Measurements from ENCODE around the gene PYCR2.

PYCR2 gene

DNA sequence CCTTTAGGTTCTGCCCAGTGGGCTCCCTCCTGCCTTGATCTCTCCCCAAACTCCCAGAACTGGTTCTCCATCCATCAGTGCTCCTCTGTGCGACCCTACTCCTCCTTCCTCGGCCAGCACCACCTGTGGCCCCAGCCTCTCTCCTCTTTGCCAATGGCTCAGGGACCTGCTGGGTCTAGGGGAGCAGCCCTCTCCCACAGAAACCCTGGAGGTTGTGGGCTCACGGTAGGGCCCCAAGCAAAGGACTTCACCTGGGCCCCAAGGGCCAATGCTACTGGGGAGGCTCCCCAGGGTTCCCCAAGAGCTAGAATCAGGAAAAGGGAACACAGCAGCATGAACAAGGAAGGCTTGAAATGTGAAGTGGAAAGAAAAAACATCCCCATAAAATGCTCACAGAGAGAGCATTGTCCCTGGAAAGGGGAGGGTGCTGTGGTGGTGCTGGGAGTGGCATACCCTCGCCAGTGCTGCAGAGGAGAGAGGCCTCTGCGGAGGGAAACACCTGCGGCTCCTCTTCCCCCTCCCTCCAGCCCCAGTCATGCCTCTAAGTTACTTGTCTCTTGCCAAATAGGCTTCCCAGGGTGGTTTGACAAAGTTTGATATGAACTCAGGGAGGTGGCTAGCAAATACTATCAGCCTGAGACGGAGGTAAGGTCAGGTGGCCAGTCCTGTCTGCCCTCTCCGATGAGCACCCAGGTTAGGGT, 44.4 kb downstream of the PYCR2 start:
- WGBS (ENCODE audit: insufficient coverage), result 33% methylated on average over 6 of the region's 8 CpGs
- CTCF ChIA-PET, result interaction anchor here (0.8 to 2.0 kb wide), 7 partner anchors 12 to 405 kb away, joined by 3 to 7 read pairs (median 5); no protein-coding TSS in a partner anchor
- peak overlapping the region; percentile 50 to 91 for H3K27ac ChIP-seq (ENCODE audit: insufficient read depth in 1 of 2, low read depth in 1 of 2, low read length in 2 of 2, poor library complexity in 1 of 2, severe bottlenecking in 2 of 2)
- no peaks in the 10 kb centered on the region for H3K9me3 ChIP-seq (ENCODE audit: control extremely low read depth in 1 of 5, control insufficient read depth in 4 of 5, insufficient read depth in 2 of 5, low read depth in 1 of 5, low read length in 4 of 5)
- peak overlapping the region in 6 of 7 experiments; percentile 30 to 98 (median 90) for H3K4me3 ChIP-seq (ENCODE audit: control insufficient read depth in 1 of 7, extremely low read depth in 1 of 7, insufficient read depth in 4 of 7, low read depth in 2 of 7, low read length in 6 of 7)
- POLR2A ChIA-PET, result no interaction called here
- peaks cover 7 to 57% (median 47%) of the 10 kb centered on the region in 4 experiments for H3K4me1 ChIP-seq (ENCODE audit: control extremely low read depth in 1 of 4, control insufficient read depth in 4 of 4, insufficient read depth in 4 of 4, low read length in 3 of 4)
- DNase-seq, result peak; percentile 58 to 80 (median 70)
- peaks cover 0 to 30% (median 17%) of the 10 kb centered on the region in 4 experiments for H3K36me3 ChIP-seq (ENCODE audit: control insufficient read depth in 4 of 4, insufficient read depth in 4 of 4, low read length in 3 of 4)
- no peaks in the 10 kb centered on the region for H3K27me3 ChIP-seq (replicated peaks in 2 of 5; ENCODE audit: control insufficient read depth in 4 of 5, insufficient read depth in 5 of 5, low read length in 4 of 5)

DNA sequence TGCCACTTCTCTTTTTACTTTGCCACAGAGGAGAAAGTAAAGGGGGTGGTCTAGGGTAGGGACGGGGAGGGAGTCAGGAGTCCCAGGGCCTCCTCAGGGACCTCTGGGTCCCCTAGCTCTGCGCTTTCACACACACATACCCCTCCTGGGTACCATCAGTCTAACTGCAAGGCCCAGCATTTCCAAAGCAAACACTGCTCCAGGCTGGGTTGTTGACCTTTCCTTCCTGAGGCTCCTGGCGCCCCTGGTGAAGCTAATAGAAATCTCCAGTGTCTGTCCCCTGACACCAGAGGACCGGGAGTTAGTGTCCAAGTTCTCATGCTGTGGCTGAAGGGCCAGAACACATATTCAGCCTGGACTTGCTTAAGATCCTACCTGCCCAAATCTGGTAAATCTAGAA, 45.8 kb downstream of the PYCR2 start:
- Histone ChIP-seq H3K4me3 (ENCODE audit: control insufficient read depth in 1 of 7, extremely low read depth in 1 of 7, insufficient read depth in 4 of 7, low read depth in 2 of 7, low read length in 6 of 7) (peak overlapping the region in 1 of 7 experiments; percentile 1), H3K27ac (ENCODE audit: insufficient read depth in 1 of 2, low read depth in 1 of 2, low read length in 2 of 2, poor library complexity in 1 of 2, severe bottlenecking in 2 of 2) (no peak overlapping the region), H3K27me3 (replicated peaks in 2 of 5; ENCODE audit: control insufficient read depth in 4 of 5, insufficient read depth in 5 of 5, low read length in 4 of 5) (no peaks in the 10 kb centered on the region), H3K4me1 (ENCODE audit: control extremely low read depth in 1 of 4, control insufficient read depth in 4 of 4, insufficient read depth in 4 of 4, low read length in 3 of 4) (peaks cover 7 to 57% (median 46%) of the 10 kb centered on the region in 4 experiments), H3K36me3 (ENCODE audit: control insufficient read depth in 4 of 4, insufficient read depth in 4 of 4, low read length in 3 of 4) (peaks cover 4 to 43% (median 26%) of the 10 kb centered on the region in 4 experiments), H3K9me3 (ENCODE audit: control extremely low read depth in 1 of 5, control insufficient read depth in 4 of 5, insufficient read depth in 2 of 5, low read depth in 1 of 5, low read length in 4 of 5) (no peaks in the 10 kb centered on the region)
- 100% methylated on average over 3 of the region's 4 CpGs for WGBS (ENCODE audit: insufficient coverage)
- ChIA-PET CTCF (interaction anchor here (0.7 to 2.4 kb wide), 16 partner anchors 9 to 405 kb away, joined by 3 to 8 read pairs (median 4); partner anchors contain the start of gene LEFTY1), POLR2A (interaction anchor here (1.4 kb wide), 1 partner anchor 12 kb away, joined by 5 read pairs; no protein-coding TSS in a partner anchor)
- no peak for DNase-seq

DNA sequence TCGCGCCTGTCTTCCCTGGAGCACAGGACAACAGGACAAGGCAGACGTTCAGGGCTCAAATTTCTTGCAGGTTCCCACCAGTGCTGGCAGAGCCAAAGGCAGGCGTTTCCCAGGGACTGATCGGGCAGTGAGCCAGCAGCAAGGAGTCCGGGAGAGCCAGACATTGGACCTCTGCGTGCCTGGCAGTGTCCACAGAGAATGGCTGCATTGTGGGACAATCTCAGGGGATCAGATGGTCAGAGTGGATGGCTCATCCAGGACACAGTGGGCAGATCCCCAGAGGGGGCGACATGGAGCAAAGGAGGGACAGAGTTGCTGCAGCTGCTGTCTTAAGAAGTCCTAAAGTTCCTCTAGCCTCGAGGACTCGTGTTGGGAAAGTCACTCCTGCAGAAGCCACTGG, 46.5 kb downstream of the PYCR2 start:
- no peaks in the 10 kb centered on the region for H3K27me3 ChIP-seq (replicated peaks in 2 of 5; ENCODE audit: control insufficient read depth in 4 of 5, insufficient read depth in 5 of 5, low read length in 4 of 5)
- peak overlapping the region in 1 of 7 experiments; percentile 1 for H3K4me3 ChIP-seq (ENCODE audit: control insufficient read depth in 1 of 7, extremely low read depth in 1 of 7, insufficient read depth in 4 of 7, low read depth in 2 of 7, low read length in 6 of 7)
- no peaks in the 10 kb centered on the region for H3K9me3 ChIP-seq (ENCODE audit: control extremely low read depth in 1 of 5, control insufficient read depth in 4 of 5, insufficient read depth in 2 of 5, low read depth in 1 of 5, low read length in 4 of 5)
- CTCF ChIA-PET, result interaction anchor here (0.7 to 2.4 kb wide), 18 partner anchors 8 to 404 kb away, joined by 3 to 8 read pairs (median 4); partner anchors contain the start of gene LEFTY1
- H3K27ac ChIP-seq (ENCODE audit: insufficient read depth in 1 of 2, low read depth in 1 of 2, low read length in 2 of 2, poor library complexity in 1 of 2, severe bottlenecking in 2 of 2), result no peak overlapping the region
- peaks cover 7 to 49% (median 31%) of the 10 kb centered on the region in 4 experiments for H3K36me3 ChIP-seq (ENCODE audit: control insufficient read depth in 4 of 4, insufficient read depth in 4 of 4, low read length in 3 of 4)
- POLR2A ChIA-PET, result interaction anchor here (0.6 to 1.4 kb wide), 2 partner anchors 11 to 289 kb away, joined by 5 read pairs; no protein-coding TSS in a partner anchor
- 79% methylated on average over 10 of the region's 10 CpGs for WGBS (ENCODE audit: insufficient coverage)
- peaks cover 7 to 50% (median 42%) of the 10 kb centered on the region in 4 experiments for H3K4me1 ChIP-seq (ENCODE audit: control extremely low read depth in 1 of 4, control insufficient read depth in 4 of 4, insufficient read depth in 4 of 4, low read length in 3 of 4)
- peak in 1 of 3 donors; percentile 48 for DNase-seq

DNA sequence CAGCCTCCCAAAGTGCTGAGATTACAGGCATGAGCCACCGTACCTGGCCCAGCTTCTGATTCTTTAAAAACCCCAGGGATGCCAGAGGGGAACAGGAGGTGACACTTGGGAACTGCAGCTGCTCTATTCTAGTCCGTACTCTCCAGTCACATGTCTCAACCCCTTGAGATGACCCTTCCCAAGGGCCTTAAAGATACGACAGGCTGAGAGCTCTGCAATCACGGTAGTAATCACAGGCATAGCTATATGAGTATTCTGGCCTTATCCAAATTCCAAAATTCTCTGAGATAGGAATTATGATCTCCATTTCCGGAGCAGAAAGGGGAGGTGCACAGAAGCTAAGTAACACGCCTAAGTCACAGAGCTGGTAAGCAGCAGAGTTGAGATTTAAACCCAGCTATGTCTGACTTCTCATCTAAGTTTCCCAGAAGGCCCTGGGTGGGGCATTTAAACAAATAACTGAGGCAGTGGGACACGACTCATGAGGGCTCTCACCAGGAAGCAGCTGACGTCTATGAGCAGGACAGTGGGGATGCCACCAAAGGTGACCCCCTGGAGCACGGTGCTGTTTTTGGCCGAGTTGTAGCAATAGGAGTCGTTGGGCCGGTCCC, 47.0 kb downstream of the PYCR2 start:
- POLR2A ChIA-PET, result interaction anchor here (0.6 to 1.4 kb wide), 2 partner anchors 11 to 290 kb away, joined by 5 read pairs; no protein-coding TSS in a partner anchor
- DNase-seq, result no peak
- CTCF ChIA-PET, result interaction anchor here (0.6 to 2.4 kb wide), 14 partner anchors 8 to 403 kb away, joined by 3 to 8 read pairs (median 4); partner anchors contain the start of gene LEFTY1
- 98% methylated on average over 12 of the region's 12 CpGs for WGBS (ENCODE audit: insufficient coverage)
- H3K36me3 ChIP-seq (ENCODE audit: control insufficient read depth in 4 of 4, insufficient read depth in 4 of 4, low read length in 3 of 4), result peaks cover 7 to 53% (median 32%) of the 10 kb centered on the region in 4 experiments
- H3K27me3 ChIP-seq (replicated peaks in 2 of 5; ENCODE audit: control insufficient read depth in 4 of 5, insufficient read depth in 5 of 5, low read length in 4 of 5), result no peaks in the 10 kb centered on the region
- H3K9me3 ChIP-seq (ENCODE audit: control extremely low read depth in 1 of 5, control insufficient read depth in 4 of 5, insufficient read depth in 2 of 5, low read depth in 1 of 5, low read length in 4 of 5), result no peaks in the 10 kb centered on the region
- H3K4me1 ChIP-seq (ENCODE audit: control extremely low read depth in 1 of 4, control insufficient read depth in 4 of 4, insufficient read depth in 4 of 4, low read length in 3 of 4), result peaks cover 7 to 48% (median 41%) of the 10 kb centered on the region in 4 experiments
- H3K27ac ChIP-seq (ENCODE audit: insufficient read depth in 1 of 2, low read depth in 1 of 2, low read length in 2 of 2, poor library complexity in 1 of 2, severe bottlenecking in 2 of 2), result no peak overlapping the region
- no peak overlapping the region for H3K4me3 ChIP-seq (ENCODE audit: control insufficient read depth in 1 of 7, extremely low read depth in 1 of 7, insufficient read depth in 4 of 7, low read depth in 2 of 7, low read length in 6 of 7)

DNA sequence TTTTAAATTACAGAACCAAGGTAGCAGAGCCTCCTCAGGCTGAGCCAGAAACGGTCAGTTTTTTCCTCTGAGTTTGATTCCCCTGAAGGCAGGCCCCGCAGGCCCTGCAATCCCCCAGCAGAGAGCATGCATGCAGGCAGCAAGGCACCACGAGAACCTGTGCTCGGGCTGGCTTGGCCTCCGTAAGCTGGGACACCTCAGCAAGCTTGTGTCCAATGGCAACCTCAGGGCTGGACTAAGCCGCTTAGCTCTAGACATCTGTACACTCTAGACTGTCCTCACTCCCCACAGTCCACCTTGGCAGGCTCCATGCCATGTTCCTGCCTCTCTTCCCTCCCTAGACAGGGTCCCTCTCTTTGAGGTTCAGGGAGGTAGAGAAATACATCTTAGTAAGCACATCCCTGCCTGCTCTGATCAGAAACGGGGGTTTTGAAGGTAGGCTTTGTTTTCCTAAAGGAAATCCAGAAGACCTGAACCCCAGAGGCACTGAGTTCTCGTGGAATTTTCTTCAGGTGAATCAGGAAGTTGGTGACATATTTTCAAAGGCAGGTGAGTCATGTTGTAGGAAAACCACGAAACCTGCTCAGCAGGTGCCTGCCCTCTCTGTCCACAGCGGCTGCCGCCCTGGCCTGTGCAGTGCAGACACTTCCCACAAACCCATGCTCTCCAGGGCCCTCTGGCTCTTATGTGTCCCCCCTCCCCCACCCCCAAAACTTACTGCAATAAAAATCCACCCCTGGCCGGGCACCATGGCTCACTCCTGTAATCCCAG, 48.8 kb downstream of the PYCR2 start:
- peaks cover 9 to 70% (median 43%) of the 10 kb centered on the region in 4 experiments for H3K36me3 ChIP-seq (ENCODE audit: control insufficient read depth in 4 of 4, insufficient read depth in 4 of 4, low read length in 3 of 4)
- H3K27ac ChIP-seq (ENCODE audit: insufficient read depth in 1 of 2, low read depth in 1 of 2, low read length in 2 of 2, poor library complexity in 1 of 2, severe bottlenecking in 2 of 2), result no peak overlapping the region
- WGBS (ENCODE audit: insufficient coverage), result 88% methylated on average over 10 of the region's 12 CpGs
- H3K4me1 ChIP-seq (ENCODE audit: control extremely low read depth in 1 of 4, control insufficient read depth in 4 of 4, insufficient read depth in 4 of 4, low read length in 3 of 4), result peaks cover 0 to 32% (median 27%) of the 10 kb centered on the region in 4 experiments
- no peaks in the 10 kb centered on the region for H3K27me3 ChIP-seq (replicated peaks in 2 of 5; ENCODE audit: control insufficient read depth in 4 of 5, insufficient read depth in 5 of 5, low read length in 4 of 5)
- H3K4me3 ChIP-seq (ENCODE audit: control insufficient read depth in 1 of 7, extremely low read depth in 1 of 7, insufficient read depth in 4 of 7, low read depth in 2 of 7, low read length in 6 of 7), result no peak overlapping the region
- POLR2A ChIA-PET, result no interaction called here
- DNase-seq, result no peak
- CTCF ChIA-PET, result interaction anchor here (0.9 to 1.6 kb wide), 2 partner anchors 9 to 12 kb away, joined by 4 to 5 read pairs; no protein-coding TSS in a partner anchor
- no peaks in the 10 kb centered on the region for H3K9me3 ChIP-seq (ENCODE audit: control extremely low read depth in 1 of 5, control insufficient read depth in 4 of 5, insufficient read depth in 2 of 5, low read depth in 1 of 5, low read length in 4 of 5)

DNA sequence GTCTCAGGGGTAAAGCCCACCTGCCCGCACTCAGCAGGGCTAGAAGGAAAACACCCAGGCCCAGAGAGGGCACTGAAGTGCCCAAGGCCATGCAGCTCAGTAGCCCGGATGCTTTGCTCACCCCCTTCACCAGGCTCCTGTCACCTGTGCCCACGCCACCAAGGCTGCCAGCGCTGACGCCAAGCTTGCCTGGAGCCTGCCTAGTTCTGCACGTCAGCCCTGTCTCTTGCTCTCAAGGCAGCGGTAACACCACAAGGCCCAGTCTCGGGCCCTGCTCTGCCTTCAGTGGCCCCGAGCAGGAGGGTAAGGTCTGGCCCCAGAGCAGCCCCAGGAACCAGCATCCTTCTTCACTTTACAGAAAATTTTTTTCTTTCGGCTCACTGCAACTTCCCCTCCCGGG, 49.6 kb downstream of the PYCR2 start:
- no peak for DNase-seq
- Histone ChIP-seq H3K9me3 (ENCODE audit: control extremely low read depth in 1 of 5, control insufficient read depth in 4 of 5, insufficient read depth in 2 of 5, low read depth in 1 of 5, low read length in 4 of 5) (no peaks in the 10 kb centered on the region), H3K27ac (ENCODE audit: insufficient read depth in 1 of 2, low read depth in 1 of 2, low read length in 2 of 2, poor library complexity in 1 of 2, severe bottlenecking in 2 of 2) (no peak overlapping the region), H3K4me3 (ENCODE audit: control insufficient read depth in 1 of 7, extremely low read depth in 1 of 7, insufficient read depth in 4 of 7, low read depth in 2 of 7, low read length in 6 of 7) (no peak overlapping the region), H3K27me3 (replicated peaks in 2 of 5; ENCODE audit: control insufficient read depth in 4 of 5, insufficient read depth in 5 of 5, low read length in 4 of 5) (no peaks in the 10 kb centered on the region), H3K36me3 (ENCODE audit: control insufficient read depth in 4 of 4, insufficient read depth in 4 of 4, low read length in 3 of 4) (peaks cover 9 to 75% (median 46%) of the 10 kb centered on the region in 4 experiments), H3K4me1 (ENCODE audit: control extremely low read depth in 1 of 4, control insufficient read depth in 4 of 4, insufficient read depth in 4 of 4, low read length in 3 of 4) (peaks cover 0 to 24% (median 19%) of the 10 kb centered on the region in 4 experiments)
- POLR2A ChIA-PET, result no interaction called here
- CTCF ChIA-PET, result interaction anchor here (0.9 to 1.6 kb wide), 3 partner anchors 8 to 16 kb away, joined by 3 to 6 read pairs (median 4); no protein-coding TSS in a partner anchor
- WGBS (ENCODE audit: insufficient coverage), result 97% methylated on average over 9 of the region's 11 CpGs
